Gastrocnemius medialis (tissue), 4 donors: ENCODE results near the gene FDXACB1.

Experiments used
- CTCF ChIP-seq, 5 experiments: fragments of 450-650 bp in 3 of 5; fragments of 200-600 bp in 2 of 5; sonication (generic) in 2 of 5; IDR thresholded peaks in 4 of 5; conservative IDR thresholded peaks in 1 of 5; 1 replicate in 4 of 5; 2 replicates in 1 of 5; pipeline ENCODE4 v1.5.1; 2016 to 2019; ENCODE audit warnings: antibody characterized with exemption in 5 of 5, mild to moderate bottlenecking in 3 of 5, moderate library complexity in 3 of 5
- POLR2A ChIP-seq, 2 donors: fragments of 450-650 bp; IDR thresholded peaks; one replicate each; pipeline ENCODE4 v1.6.1; 2017; ENCODE audit warnings: antibody characterized with exemption in 2 of 2, mild to moderate bottlenecking in 2 of 2, moderate library complexity in 2 of 2

DNA sequence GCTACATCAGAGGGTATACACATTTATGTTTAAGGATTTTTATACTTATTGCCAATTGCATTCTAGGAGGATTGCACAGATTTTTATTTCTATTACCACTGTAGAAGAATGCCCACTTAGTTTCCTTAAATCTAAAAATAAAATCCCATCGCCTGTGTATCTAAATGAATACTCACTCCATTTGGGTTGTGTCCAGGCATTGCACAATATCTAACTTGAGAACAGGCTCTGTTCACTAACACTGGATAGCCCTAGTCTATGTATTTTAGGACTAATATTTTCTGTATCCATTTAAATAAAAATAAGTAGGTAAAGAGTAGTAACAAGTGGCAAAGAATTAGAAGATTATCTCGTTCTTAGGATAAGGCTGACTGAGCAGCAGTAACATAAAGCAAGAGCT lies 43.8 kb upstream of the FDXACB1 start:
- no peak for TF ChIP-seq CTCF (IDR thresholded peaks at IDR 0.05 in 4 of 5, conservative IDR thresholded peaks at IDR 0.05 in 1 of 5)
- no peak for TF ChIP-seq POLR2A (IDR thresholded peaks at IDR 0.05)
